Stimulated activated CD8-positive, alpha-beta memory T cell treated with anti-CD3 and anti-CD28 coated beads, Interleukin-4, amount 100 ng/mL, for 4 hours (primary cell): ENCODE data around the gene POSTN.
"Not testable (repeated sequence)": the region's sequence is repeated elsewhere in the genome, so short reads cannot be mapped to it uniquely, and the experiment has no call there.

Source experiments
- DNase-seq, 2 donors: peaks; one replicate each; pipeline ENCODE4 v3.0.0-alpha.2; 2020; ENCODE audit warnings: low read depth in 2 of 2, low spot score in 1 of 2

POSTN gene

GRCh38 chr13:37596805-37597204 lies 1.8 kb downstream of the POSTN start:
- DNase-seq, result no peak

DNA sequence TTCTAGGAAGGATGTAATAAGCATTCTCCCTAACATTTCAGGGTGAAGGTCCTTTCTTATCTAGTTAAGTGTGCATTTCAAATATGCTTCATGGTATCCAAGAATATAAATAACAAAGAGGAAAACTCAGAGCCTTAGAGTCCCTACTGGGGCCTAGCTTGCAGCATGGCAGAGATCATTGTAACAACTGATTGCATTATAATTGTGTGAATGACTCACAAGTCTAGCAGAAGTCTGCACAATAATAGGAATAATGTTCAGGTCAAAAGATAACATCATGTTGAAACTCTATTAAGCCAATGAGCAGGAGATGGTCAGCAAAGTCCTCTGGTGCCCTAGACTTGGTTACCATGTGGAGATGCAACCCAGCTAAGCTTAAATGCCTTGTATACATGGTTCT lies 3.4 kb downstream of the POSTN start:
- DNase-seq, result no peak

GRCh38 chr13:37594550-37594949 lies 4.0 kb downstream of the POSTN start:
- DNase-seq, result no peak

GRCh38 chr13:37589381-37589780 lies 9.2 kb downstream of the POSTN start:
- not testable (repeated sequence) for DNase-seq

GRCh38 chr13:37587236-37587635 lies 11.3 kb downstream of the POSTN start:
- no peak for DNase-seq

GRCh38 chr13:37586164-37586563 lies 12.4 kb downstream of the POSTN start:
- no peak for DNase-seq

GRCh38 chr13:37585541-37585940 lies 13.0 kb downstream of the POSTN start:
- no peak for DNase-seq

DNA sequence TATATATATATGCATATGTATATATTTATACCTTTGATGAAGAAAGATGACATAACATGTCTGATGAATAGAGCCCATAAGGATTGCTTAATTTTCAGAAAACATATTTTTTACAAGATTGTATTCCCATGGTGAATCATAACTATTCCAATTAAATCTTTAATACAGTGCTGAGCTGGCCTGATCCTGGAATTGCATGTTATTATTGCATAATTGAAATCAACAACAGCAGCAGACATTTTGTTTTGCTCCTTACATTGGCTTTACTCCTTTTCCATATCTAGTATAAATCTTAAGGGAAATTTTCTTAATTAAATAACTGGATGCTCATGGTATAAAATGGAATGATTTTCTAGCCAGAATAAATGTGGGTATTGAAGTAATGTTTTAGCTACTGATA lies 22.0 kb downstream of the POSTN start:
- DNase-seq, result no peak

DNA sequence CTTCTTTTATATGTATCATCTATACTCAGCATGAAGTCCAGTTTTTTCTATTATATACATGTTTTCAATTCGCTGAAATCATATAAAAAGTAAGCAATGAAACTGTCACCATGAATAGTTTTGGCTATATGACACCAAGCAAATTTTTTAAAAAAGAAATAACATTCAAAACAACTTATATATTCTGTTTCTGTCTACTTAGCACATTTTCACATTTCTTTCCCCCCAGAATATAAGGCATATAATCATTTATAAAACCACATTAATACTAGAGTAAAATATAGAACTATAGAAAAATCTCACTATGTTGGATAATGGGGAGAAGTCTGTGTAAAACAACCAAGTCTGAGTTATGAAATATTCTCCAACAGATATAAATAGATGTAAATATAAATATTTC lies 33.1 kb downstream of the POSTN start:
- DNase-seq, result no peak

GRCh38 chr13:37561031-37561430 lies 37.5 kb downstream of the POSTN start:
- no peak for DNase-seq

DNA sequence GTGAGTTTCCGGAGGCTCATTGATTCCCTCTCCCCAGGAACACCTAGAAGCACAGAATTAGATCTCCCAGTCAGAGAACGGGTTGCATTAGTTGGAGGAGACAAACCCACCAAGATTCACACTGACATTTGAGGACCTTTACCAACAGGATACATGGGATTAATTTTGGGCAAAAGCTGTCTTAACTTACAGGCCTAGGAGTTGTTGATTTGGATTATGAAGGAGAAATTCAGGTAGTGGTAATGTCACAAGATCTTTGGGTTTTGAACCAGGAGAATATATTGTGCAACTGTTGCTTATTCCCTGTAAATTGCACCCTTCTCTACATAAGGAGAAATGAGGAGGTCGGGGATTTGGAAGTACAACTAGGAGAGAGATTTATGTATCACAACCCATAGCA lies 38.0 kb downstream of the POSTN start:
- DNase-seq, result no peak

- DNase-seq, result not testable (repeated sequence)
Observed at GRCh38 chr13:37558766-37559165, 39.8 kb downstream of the POSTN start.

DNA sequence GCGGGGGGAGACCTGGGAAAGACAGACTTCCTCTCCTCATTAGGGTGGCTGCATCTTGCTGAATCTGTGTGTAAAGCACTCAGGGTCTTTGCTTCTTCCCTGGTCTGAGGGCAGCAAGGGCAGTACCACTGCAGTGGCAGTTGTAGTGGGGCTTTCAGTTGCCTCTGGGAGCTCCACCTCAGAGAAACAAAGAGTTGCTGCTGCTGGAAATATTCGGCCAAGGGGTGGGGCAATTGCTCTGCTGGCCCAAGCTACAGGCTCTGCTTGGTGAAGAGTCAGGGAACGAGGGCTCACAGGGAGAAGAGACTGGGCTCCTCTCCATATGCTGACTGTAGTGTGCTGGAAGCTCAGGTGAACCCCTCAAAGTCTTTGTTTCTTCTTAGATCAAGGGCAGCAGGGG lies 52.5 kb downstream of the POSTN start:
- DNase-seq, result no peak

GRCh38 chr13:37544995-37545394 lies 53.6 kb downstream of the POSTN start:
- DNase-seq, result no peak

DNA sequence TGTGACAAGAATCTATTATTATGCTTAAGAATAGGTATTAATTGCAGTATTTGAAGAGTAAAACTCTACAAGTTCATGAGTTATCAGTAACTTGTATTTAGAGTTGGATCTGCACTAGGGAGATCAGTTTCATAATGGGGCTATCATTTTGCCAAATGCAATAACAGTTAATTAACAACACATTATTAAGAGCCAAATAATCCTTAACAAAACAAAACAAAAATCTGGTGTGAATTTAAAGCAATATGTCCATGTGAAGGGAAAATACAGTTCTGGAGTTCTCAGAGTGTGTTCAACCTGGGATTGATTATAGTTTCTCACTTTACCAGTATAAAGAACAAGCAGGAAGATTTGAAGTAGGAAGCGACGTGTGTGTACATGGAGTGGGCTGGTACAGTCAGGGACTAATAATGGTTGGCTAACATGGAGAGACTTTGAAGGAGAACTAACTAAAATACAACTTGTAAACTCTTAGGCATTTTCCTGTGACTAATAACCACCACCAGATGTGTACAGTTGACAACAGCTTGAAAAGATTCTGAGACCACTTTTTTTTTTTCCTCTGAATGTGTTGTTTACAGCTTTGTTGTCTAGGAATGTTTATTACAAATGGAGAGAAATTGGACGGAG lies 58.5 kb downstream of the POSTN start:
- DNase-seq, result no peak

DNA sequence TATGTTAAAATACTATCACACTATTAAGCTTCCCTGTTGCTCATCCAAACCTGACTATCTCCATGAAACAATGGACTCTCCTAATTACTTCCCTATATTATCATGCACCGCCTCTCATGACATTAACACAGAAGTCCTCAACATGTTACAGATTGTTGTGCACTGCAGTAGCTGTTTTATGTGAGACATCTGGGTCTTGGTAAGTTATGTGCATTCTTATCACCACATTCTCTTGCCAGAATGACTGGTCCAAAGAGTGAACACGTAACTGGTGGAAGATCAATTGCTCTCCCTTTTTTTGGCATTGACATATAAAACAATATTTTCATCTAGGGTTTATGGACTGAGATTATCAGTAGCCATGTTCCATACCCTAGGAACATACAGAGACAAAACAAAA lies 59.4 kb downstream of the POSTN start:
- no peak for DNase-seq

- no peak for DNase-seq
Observed at GRCh38 chr13:37535501-37535900, 63.1 kb downstream of the POSTN start.

DNA sequence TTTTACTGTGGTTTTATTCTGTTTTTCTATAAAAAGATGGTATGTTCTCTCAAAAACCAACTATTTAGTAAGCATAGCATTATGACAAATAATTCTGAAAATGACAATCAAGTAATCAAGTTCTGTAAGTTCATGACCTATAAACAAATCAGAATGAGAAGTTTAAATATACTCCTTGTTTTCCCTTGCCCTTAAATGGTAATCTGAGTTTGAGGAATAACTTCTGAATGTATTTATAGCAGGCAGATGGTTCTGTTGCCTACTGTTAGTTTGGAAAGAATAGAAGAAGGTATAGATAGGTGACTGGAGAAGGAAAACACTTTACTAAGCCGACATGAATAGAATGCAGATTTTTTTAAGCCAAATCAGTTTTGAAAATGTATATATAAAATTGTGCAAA lies 63.9 kb downstream of the POSTN start:
- no peak for DNase-seq

DNA sequence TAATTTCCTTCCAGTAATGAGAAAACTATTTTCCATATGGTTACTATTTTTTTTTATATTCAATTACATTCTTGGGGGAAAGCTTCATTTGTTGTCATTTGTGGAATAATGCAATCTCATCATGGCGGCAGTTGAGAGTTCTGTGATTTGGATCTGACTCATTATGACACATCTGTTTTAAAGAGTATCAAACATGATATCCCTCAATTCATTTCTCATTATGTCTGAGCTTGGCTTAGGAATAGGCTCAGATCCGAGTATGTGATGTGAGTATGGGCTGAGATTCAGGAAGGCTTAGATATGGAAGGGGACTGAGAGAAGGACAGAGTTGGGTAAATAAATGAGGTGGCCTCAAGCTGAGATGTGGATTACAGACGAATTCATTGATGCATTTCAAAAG lies 64.4 kb downstream of the POSTN start:
- DNase-seq, result no peak

GRCh38 chr13:37531049-37531448 lies 67.5 kb downstream of the POSTN start:
- no peak for DNase-seq

GRCh38 chr13:37529751-37530385 lies 68.7 kb downstream of the POSTN start:
- no peak for DNase-seq

- no peak for DNase-seq
Observed at GRCh38 chr13:37526710-37527473, 71.7 kb downstream of the POSTN start.
